HG02610 (cell line): Measurements from ENCODE around the gene ZNF561.
"Not testable (repeated sequence)": the region's sequence is repeated elsewhere in the genome, so short reads cannot be mapped to it uniquely, and the experiment has no call there.

Experiments used
- ATAC-seq: cut with Tn5 transposase; IDR thresholded peaks from one replicate; pipeline ENCODE4 v1.9.1; 2021; ENCODE audit warnings: mild to moderate bottlenecking, moderate library complexity; ENCODE audit not compliant: unreplicated experiment

The ZNF561 gene

DNA sequence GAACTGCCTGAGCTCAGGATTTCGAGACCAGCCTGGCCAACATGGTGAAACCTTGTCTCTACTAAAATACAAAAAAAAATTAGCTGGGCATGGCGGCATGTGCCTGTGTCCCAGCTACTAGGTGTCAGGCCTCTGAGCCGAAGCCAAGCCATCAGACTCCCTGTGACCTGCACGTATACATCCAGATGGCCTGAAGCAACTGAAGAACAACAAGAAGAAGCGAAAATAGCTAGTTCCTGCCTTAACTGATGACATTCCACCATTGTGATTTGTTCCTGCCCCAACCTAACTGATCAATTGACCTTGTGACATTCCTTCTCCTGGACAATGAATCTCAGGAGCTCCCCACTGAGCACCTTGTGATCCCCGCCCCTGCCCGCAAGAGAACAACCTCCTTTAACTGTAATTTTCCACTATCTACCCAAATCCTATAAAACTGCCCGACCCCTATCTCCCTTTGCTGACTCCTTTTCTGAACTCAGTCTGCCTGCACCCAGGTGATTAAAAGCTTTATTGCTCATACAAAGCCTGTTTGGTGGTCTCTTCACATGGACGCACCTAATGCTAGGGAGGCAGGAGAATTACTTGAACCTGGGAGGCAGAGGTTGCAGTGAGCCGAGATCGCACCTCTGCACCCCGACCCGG, 38.8 kb downstream of the ZNF561 start:
- not testable (repeated sequence) for ATAC-seq

- ATAC-seq: no peak
Measured at GRCh38 chr19:9580728-9581127, 40.3 kb downstream of the ZNF561 start.

DNA sequence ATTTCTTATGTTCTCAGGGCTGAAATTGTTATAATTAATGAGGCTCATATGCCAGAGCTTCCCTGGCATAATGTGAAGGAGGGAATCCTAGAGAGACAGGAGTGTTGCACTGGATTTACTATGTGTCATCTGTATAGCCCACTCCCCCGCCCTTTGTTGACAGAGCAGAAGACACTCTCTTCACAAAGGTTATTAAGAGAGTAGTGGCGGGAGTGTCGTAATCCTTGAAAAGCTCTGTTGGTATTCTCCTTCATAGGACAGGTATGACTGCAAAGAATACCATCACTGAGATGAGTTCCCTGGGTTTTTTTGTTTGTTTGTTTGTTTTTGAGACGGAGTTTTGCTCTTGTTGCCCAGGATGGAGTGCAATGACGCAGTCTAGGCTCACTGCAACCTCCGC, 50.8 kb downstream of the ZNF561 start:
- no peak for ATAC-seq

DNA sequence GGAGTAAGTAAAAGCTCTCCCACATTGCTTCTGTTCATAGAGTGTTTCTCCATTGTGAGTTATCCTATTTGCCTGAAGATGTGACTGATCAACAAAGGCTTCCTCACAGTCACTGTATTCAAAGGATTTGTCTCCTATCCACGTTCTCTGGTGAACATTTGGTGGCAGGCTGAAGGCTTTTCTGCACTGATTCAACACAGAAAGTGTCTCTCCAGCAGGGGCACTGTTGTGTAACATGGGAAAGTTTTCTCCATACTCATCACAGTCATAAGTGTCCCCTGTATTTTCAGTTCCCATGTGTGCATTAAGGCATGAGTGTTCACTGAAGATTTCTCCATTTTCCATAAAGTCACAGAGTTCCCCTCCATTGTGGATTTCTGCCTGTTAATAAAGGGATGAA, 54.3 kb downstream of the ZNF561 start:
- ATAC-seq: no peak

- ATAC-seq: no peak
Measured at GRCh38 chr19:9565900-9566705, 54.9 kb downstream of the ZNF561 start.
